Activated effector memory CD4-positive, alpha-beta T cell treated with Interleukin-2 at 50 U/mL for 16 hours (primary cell): ENCODE measurements around the gene MOCS1.
"Not testable (repeated sequence)": the region's sequence is repeated elsewhere in the genome, so short reads cannot be mapped to it uniquely, and the experiment has no call there.

Source experiments
- DNase-seq: peaks from one replicate; pipeline ENCODE4 v3.0.0-alpha.2; 2020

The MOCS1 gene

GRCh38 chr6:39934131-39934757 is at the start of gene MOCS1:
TSS of gene MOCS1 (minus strand) at chr6:39934462. CDS start at chr6:39934417, 45 bp downstream.
- no peak for DNase-seq

DNA sequence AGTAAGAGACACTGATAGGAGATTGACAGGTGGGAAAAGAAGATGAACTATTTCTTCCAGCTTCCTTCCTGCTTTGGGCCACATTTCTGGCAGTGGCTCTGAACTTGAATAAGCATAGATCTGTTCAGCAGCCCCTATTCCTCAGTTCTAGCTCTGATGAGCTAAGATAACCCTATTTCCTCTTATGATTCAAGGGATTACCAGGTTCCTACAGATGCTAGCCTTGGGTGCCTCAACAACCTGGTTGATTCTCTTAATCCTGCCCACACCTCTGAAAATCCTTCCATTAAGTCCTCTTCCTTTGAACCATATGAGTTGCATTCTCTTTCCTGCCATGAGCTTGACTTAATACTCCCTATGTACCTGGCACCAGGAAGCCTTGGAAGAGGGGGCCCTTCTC is 49.8 kb upstream of the MOCS1 start:
- no peak for DNase-seq

DNA sequence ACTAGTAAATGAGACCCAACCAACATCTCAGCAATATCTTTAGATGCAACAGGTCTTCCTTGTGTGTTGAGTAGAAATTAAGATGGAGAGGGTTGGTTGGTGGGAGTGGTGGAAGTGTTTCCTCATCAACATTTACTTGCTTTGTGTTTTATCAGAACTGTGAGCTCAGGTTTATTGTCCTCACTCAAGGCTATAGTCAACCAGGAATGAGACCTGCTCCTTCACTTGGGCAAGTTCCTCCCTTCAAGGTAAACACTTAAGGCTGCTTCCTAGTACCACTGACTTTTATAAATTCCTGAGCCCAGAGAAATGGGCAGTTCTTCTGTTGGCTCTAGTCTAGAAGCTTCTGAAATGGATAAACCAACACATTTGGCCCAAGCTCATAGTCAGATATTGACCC is 48.9 kb upstream of the MOCS1 start:
- DNase-seq, result no peak

- DNase-seq, result no peak
Measured at GRCh38 chr6:39982720-39983119, 48.5 kb upstream of the MOCS1 start.

GRCh38 chr6:39980839-39981580 is 46.7 kb upstream of the MOCS1 start:
- DNase-seq, result no peak

GRCh38 chr6:39979461-39980328 is 45.4 kb upstream of the MOCS1 start:
- DNase-seq, result no peak

- no peak for DNase-seq
Measured at GRCh38 chr6:39978240-39978639, 44.0 kb upstream of the MOCS1 start.

DNA sequence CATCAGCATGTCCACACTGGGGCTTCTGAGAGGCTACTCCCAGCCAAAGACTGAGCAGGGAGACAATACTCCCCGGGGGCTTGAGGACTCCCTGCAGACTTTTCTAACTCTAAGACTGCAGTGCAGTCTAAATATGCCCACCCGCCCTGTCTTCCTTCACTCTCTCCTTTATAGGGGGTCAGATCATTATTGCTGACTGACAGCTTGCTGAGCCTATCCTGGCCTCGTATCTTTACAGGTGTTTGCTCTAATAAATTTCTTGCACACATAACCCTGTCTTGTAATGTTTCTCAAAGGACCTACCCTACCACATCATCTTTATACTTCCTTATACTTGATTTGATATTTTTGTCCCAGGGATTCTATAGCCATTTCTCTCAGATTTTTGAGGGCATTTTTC is 39.4 kb upstream of the MOCS1 start:
- DNase-seq, result no peak

DNA sequence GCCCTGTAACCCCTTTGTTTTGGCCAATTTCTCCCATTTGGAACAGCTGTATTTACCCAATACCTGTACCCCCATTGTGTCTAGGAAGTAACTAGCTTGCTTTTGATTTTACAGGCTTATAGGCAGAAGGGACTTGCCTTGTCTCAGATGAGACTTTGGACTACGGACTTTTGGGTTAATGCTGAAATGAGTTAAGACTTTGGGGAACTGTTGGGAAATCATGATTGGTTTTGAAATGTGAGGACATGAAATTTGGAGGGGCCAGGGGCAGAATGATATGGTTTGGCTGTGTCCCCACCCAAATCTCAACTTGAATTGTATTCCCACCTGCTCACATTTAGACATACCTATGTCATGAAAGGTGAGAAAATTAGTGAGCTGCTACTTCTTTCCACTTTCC is 38.5 kb upstream of the MOCS1 start:
- not testable (repeated sequence) for DNase-seq

- DNase-seq, result not testable (repeated sequence)
Measured at GRCh38 chr6:39971131-39971530, 36.9 kb upstream of the MOCS1 start.

DNA sequence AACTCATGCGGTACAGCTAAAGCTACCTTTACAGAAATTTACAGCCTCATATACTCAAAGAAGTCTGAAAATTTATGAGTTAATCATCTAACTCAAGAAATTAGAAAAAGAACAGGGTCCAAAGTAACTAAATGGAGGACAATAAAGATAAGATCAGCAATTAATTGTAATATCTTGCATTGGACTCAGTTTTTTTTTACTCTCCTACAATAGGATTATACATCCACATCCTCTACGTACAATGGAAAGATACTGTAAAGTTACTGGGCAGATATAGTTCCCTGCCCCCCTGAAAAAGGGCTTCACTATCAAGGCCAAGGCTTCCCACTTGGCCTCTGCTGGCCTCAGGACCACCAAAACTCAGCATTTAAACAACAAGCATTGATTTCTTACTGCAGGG is 31.5 kb upstream of the MOCS1 start:
- no peak for DNase-seq

GRCh38 chr6:39964530-39964929 is 30.3 kb upstream of the MOCS1 start:
- DNase-seq, result no peak

GRCh38 chr6:39964094-39964493 is 29.8 kb upstream of the MOCS1 start:
- DNase-seq, result no peak

DNA sequence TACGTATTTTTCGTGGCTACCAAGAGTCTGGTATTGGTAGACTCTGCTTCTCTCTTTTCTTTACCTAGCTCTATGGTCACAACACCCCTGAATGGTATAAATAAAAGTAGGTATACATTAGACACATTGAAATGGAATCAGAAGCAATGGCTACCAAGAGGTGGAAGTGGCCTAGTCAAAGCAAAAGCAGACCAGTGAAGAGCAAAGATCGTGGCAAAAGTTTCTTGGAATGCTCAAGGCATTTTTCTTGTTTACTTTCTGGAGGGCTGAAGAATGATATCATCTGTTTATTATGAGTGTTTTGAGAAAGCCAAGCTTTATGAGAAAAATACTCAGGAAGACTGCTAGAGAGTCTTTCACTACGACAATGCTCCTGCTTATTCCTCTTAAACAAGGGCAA is 28.6 kb upstream of the MOCS1 start:
- no peak for DNase-seq

- DNase-seq, result no peak
Measured at GRCh38 chr6:39961178-39961577, 26.9 kb upstream of the MOCS1 start.

- no peak for DNase-seq
Measured at GRCh38 chr6:39958947-39959346, 24.7 kb upstream of the MOCS1 start.

- DNase-seq, result no peak
Measured at GRCh38 chr6:39956936-39957335, 22.7 kb upstream of the MOCS1 start.

DNA sequence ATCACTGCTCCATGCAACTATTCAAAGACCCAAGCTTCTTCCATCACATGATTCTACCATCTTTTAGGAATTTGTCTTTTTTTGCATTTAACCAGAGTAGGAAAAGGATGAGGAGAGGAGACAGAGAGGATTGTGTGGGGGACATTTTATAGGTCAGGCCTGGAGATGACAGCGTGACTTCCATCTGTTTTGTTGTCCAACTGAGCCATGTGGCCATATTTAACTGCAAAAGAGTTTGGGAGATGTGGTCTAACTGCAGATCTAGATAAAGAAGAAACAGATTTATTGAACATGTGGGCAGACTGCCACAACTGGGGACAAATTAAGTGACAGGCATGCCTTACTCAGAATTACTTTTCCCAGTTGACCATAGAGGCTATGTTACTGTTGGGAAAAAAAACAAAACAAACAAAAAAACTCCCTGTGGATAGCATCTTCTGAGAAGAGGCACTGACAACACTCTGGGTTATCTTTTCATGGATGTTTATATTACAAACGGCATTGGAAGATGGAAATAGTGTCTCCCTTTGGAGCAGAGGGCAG is 18.9 kb upstream of the MOCS1 start:
- DNase-seq, result no peak

- DNase-seq, result no peak
Measured at GRCh38 chr6:39952167-39952566, 17.9 kb upstream of the MOCS1 start.

GRCh38 chr6:39951716-39952115 is 17.5 kb upstream of the MOCS1 start:
- no peak for DNase-seq

GRCh38 chr6:39951191-39951590 is 16.9 kb upstream of the MOCS1 start:
- no peak for DNase-seq

- no peak for DNase-seq
Measured at GRCh38 chr6:39950125-39950720, 16.0 kb upstream of the MOCS1 start.

GRCh38 chr6:39948199-39948791 is 14.0 kb upstream of the MOCS1 start:
- DNase-seq, result no peak
